GM21619 (cell line): ENCODE data around the gene CCDC81.

Source experiments
- ATAC-seq: cut with Tn5 transposase; IDR thresholded peaks from one replicate; pipeline ENCODE4 v1.9.1; 2021; ENCODE audit not compliant: unreplicated experiment

Gene CCDC81

DNA sequence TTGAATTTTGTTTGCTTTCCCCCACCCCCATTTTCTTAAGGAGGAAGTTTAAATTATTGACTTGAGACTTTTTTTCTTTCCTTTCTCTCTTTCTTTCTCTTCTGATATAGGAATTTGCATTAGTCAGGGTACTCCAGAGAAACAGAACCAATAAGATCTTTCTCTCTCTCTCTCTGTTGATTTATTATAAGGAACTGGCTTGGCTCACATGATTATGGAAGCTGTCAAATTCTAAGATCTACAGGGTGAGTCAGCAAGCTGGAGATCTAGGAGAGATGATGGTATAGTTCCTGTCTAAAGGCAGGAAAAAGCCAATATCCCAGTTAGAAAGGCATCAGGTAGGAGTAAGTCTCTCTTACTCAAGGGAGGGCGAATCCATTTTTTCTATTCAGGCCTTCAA is 64.0 kb downstream of the CCDC81 start:
- no peak for ATAC-seq

DNA sequence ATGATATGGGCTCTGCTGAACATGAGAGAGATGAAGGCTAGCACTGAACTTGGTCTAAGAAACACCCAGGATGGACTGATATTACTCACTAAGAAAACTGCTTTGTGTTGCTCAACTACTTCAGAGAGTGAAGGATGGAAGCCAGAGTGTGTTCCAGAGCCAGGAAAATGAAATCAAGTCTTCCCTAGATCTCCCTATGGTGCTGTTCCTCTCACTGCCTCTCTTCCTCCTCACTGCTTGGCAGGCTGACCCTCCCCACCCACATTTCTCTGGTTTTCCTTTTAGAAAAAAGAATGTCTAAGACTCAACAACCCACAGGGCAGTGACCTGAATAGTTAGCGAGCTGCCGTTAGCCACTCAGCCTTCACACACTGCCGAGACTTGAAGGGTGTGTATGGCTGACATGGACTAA is 65.6 kb downstream of the CCDC81 start:
- ATAC-seq: no peak

DNA sequence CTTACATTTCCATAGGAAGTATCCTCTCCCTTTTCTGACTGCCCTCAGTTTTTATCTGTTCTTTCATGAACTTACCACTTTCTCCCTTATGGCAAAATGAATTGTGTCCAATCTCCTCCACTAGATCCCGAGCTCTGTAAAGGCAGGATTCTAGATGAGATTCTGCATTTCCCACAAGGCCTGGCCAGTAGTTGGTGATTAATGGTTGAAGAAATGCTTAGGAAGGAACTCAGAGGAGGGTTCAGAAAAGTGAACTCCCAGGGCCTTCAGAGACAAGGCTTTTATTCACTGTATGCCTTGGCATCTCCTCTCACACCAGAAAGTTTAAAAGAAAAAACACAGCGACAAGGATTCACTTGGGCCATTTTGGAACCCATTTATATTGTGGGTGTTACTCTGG is 66.2 kb downstream of the CCDC81 start:
- ATAC-seq: no peak

DNA sequence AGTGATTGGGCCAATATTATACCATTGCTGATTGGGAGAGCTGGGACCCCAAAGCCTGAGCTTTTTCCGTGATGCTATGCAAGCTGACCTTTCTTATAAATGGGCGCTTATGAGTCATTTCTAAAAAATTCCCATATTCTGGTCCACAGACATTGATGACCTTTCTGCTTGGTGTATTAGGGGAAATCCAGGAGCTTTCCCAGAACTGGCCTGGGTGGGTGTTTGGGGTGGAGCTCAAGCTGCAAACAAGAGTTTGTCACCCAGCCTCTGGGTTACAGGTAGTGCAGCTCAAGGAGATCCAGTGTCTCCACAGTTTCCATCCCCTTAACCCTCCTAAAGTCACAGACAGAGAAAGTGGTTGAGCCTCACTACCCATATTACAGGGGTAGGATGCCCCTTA is 67.7 kb downstream of the CCDC81 start:
- ATAC-seq: no peak

DNA sequence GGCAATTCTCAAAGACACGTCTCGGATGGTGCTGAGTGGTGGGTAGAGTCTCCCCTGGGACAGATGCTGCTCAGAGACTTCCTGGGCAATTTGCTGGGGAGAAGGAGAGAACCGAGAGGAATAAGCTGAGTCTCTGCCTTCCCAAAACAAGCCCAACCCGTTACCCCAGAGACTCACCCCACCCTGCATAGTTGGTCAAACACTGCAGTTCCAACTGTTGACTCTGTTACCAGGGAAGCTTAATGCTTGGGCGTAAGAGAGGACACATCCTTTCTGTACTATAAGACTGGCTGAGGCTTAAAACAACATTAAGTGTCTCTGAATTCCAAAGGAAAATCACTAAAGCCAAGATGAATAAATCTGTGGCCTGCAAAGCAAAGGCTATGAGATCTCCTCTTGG is 68.1 kb downstream of the CCDC81 start:
- no peak for ATAC-seq

DNA sequence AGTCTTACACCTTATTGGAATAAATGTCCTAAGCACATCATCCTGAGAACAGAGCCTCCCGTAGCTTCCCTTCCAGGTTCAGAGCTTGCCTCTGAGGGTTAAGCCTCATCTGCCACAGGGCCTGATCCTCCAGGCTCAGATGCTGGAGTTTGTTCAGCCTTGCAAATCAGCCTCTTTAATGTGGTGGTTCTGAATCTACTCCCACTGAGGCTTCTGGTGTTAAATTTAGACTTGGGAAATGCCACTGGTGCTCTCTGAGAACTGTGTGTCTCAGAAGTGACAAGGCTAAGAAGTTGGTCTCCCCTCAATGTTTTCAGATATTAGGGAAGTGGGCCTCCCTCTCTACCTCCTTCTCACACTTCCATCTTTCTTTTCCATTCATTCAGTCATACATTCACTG is 68.7 kb downstream of the CCDC81 start:
- no peak for ATAC-seq

DNA sequence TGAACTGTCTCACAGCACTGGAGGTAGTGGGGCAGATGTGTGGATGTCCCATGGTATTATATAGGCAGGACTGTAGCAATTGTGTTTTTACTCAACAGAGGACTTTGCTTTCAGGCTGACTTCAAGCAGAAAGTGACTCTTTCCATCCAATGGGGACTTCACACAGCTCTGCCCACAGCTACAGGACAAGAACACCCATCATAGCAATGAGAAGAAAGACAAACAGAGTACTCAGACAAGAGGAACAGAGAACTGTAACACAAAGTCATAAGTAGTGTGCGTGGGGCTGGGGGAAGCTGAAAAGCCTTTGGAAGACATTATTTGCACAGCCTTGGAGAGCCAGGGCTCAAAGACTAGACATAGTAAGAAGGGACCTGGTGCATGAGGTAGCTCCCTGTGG is 70.3 kb downstream of the CCDC81 start:
- no peak for ATAC-seq

DNA sequence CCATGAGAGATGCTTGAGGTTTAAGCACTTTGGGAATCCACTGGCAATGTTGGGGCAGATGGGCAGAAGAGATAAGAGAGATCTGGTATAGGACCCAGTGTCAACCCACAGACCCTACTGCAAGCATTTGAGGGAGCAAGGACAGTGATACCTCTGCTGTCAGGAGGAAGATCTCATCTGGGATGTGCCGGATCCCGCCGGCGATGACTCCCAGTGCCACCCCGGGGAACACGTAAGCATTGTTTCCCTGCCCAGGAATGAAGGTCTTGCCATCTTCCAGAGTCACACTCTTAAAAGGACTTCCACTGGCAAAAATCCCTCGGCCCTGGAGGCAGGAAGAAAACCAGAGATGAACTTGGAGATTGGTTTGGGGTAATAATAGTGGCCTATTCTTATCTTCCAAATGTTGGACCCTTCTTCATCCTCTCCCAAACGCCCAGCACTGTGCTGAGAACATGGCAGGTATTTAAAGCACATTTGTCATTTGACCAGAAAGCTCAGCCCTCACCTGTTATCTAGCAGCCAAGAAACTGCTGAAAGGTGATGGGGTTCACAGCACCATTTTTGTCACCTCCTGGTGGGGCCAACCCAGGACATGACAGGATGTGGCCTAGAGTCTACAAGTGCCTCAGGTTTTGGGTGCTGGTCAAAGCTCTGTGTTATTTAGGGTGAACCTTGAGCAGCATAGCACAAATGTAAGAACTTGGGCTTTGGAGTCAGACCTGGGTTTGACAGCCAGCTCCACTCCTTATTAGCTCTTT is 71.7 kb downstream of the CCDC81 start:
- no peak for ATAC-seq

DNA sequence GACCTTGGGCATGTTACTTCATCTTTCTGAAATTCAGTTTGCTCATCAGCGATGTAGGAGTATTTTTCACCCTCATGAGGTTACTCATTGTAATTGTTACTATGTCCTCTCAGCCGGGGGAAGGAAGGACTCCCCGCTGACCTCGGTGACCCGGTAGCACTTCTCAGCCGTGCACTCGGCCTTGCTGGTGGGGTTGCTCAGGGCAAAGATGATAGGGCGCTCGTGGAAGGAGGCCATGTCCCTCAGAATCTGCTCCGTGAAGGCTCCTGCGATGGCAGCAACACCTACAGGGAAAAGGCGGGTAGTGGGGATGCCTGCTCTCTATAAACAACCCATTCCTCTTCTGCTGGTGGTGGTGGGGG is 72.2 kb downstream of the CCDC81 start:
- no peak for ATAC-seq

DNA sequence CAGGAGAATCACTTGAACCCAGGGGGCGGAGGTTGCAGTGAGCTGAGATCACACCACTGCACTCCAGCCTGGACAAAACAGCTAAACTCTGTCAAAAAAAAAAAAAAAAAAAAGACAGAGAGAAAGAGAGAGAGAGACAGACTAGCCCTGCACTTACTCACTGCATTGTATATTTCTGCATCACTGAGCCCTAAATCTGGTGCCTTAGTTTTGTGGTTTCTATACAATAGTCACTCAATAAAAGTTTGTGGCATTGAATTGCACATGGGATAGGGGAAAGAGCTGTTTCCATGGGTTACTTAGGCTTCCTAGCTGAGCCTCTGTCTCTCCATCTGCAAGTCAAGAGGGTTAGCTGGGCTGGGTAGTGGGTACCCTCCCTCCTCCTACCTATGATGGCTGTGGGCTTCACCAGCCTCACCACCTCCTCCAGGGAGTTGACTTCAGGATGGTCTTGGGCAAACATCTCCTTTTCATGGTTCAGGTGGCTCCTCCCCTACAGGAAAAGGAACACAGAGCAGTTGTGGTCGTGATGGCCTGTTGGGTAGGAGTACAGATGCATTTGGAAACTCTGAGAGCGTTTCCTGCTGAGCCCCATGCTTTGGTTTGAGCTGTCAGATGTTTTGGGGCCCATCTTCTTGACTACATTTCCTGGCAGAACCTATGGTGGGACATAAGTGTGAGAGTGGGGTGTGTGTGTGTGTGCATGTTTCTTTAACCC is 73.2 kb downstream of the CCDC81 start:
- no peak for ATAC-seq

DNA sequence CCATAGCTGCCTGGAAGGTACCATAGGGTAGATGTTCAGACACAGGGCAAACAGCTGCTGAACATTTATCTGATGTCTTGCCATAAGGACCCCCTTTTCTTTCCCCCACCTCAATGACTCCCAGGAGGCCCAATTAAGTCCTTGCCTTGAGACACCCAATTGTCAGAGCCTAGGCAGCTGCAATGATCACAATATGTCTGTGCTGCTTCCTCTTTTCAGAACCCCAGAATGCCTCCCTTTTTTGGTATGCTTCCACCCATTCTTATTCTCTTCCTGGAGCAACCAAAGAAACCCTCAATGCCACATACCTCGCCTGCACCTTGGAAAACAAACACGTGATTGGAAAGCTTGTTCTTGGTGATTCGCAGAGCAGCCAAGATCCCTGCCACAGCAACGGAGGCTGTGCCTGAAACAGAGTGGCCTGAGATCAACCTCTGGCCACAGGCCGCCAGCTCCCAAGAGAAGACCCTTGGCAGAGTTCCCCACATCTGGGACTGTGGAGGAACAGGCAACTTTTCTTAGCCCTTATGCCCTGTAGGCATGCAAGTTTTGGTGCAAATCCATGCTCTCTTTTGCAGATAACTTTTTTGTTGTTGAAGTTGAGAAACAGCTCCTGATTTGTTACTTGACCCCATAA is 75.4 kb downstream of the CCDC81 start:
- ATAC-seq: no peak

DNA sequence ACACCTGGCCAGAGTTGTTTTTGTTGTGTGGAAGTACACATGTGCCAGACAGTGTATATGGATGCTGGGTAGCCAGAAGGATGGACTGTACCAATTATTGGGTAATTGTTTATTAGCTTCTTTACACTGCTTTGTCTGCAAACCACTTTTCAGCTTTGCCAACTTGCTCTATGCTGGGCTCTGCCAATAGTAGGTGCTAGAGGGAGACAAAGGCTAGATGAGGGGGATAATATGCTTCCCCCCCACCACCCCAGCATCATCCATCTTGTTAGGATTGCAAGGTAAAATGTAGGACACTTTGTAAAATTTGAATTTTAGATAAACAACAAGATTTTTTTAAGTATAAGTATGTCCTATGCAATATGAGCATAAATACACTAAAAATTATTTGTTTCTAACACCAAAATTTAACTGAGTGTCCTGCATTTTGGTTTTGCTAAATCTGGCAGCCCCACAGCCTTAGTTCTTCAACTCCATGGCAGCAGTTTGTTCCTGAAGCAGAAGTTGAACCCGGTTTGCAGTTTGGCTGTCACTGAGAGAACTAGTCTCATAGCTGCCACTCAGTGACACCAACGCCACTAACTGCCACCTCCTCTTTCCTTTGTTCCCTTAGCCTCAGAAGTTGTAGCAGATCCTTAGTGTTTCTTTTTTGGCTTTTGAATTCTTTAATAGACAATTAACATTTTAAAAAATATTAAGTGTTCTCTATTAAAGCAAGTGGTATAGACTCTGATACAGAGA is 78.8 kb downstream of the CCDC81 start:
- ATAC-seq: no peak

DNA sequence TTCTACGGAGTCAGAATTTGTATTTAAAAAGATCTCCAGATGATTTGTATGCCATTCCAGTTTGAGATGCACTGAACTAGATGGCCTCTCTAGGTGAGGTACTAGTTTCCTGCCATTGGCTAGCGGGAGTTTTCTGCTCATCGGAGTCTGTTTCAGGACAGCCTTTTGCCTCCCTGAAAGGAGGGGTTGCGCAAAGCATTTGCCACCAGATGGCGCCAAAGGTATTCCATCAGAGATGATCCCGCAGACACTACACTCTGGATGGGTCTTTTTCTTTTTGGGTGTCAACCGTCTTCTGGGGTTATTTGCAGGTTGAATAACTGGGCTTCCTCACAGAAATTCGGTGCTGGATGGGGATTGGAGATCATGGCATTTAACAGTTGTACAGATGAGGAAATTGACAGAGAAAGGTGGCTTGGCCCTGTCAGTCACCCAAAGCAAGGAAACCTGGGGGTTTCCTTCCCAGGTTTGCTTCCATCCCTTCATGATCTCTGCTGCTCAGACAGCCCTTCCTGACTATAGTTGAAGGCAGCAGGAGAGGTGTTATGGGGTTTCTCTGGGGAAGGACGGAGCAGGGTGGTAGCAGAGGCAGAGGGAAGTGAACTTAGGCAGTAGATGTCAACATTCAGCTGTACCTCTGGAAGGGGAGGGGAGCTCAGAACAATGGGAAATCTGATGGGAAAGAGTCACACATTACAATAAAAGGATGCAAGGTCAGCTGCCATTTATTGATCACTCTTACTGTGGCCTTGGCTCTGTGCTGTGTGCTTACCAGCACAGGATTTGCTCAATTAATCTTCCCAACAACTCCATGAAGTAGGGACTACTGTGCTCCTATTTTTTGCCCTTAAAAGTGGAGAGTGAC is 81.6 kb downstream of the CCDC81 start:
- ATAC-seq: peak; percentile 70

DNA sequence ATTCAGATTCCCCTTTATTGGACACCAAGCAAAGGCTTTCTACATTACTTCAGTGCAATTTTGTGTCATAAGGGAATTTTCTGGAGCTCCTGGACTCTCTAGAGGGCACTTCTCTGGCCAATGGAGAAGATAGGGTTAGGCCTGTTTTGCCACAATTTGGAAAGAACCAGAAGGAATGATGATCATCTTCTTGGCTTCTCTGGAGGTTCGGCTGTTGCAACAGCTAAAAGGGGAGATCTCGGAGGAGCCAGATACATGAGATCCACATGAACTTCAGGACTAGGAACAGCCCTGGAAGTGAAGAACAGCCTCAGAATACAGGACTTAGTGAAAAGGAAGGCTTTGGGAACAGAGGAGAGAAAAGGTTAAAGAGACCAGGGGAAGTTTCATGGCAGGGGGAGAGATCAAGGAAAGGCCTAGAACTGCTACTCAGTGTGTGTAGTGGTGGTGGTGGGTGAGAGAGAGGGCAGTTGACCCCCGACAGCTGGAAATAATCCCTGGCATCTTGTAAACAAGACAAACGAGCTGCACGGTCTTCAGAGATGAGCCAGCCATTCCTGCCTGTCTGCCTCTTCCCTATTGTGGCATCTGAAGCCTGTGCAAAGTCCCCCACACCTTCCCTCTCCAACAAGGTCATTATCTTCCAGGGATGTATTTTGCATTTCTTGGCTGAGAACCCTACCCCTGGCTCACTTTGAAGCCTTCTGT is 83.8 kb downstream of the CCDC81 start:
- no peak for ATAC-seq

DNA sequence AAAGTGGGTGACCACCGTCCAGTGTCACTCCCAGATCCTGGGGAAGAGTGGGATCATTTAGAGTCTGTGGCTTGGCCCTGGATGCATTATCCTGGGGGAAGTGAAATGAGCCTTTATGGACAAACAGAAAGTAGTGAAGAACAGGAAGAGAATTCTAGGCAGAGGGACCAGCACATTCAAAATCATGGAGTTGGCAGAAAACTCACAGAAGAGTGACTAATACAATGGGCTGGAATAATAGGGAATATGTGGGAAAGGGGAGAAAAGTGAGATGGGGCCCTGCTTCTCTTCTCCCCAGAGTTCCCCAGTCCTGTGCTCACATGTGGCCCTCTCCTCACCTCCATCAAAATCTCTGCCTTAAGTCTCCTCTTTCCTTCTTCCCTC is 84.3 kb downstream of the CCDC81 start:
- no peak for ATAC-seq

DNA sequence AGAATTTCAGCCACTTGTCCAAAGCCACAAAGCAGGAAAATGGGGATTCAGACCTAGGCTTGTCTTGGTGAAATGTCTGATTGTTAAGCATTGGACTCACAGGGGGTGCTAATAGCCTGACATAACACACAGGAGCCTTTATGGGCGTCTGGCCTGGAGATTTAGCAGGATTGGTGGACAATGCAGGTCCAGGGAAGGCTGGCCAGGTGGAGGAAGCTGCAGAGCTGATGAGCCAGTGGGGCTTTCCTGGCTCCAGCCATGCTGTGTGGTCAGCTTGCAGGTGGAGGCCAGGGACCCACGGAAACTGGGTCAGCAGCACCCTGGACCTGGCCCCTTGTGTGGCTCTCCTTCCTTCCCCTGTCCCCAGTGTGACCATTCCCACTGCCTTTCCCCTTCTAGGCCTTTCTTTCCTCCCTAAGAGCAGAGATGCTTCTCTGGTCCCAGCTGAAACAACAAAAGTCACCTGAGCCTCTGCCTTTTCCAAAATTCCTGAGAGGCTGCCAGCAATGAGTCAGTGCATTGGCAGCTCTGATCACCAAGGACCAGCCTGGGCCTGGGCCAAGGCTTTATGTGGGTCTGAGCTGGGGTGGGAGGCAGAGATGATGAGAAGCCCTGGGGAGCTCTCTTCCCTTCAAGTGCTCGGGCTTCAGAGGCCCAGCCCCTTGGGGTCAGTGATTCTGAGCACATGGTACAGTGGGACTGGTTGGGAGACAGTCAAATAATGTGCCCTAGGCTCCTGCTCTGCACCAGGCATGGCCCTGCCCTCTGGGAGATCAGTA is 85.2 kb downstream of the CCDC81 start:
- ATAC-seq: no peak

DNA sequence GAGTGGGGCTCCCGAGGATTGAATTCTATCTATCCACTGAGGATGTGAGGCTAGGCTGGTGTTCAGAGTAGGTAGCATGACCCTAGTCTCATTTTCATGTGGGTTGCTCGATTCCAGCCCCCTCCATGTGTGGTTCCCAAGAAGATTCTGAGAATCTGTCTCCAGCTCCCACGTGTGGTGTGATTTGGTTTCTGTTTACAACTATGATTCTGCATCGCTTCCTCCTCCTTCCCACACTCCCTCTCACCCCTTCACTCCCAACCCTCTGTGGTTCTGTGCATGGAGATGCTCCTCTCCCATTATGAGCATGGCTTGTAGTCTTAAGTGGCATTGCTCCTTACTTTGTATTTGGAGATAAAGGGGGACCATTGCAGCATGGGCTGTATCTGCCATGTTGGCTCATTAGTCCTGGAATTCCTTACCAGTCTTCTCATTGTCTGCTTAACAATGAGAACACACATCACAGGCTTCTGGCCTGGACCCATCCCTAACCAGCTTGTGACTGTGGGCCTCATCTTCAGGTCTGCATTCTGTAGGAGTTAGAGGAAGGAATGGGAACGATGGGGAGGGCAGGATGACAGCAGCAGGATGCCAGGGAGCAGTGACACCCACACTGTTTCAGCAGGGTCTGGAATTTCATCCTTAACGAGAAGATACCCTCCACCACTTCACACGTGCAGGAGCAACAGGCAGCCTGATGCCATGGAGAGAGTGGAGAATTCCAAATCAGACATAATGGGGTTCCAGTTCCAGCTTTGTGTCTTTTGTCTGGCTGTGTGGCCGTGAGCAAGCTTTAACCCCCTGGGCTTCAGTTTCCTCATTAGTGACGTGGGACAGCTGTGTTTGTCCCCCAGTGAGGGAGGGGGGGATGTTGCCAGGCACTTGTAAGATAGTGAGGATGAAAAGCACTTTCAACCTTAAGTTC is 86.0 kb downstream of the CCDC81 start:
- ATAC-seq: no peak

DNA sequence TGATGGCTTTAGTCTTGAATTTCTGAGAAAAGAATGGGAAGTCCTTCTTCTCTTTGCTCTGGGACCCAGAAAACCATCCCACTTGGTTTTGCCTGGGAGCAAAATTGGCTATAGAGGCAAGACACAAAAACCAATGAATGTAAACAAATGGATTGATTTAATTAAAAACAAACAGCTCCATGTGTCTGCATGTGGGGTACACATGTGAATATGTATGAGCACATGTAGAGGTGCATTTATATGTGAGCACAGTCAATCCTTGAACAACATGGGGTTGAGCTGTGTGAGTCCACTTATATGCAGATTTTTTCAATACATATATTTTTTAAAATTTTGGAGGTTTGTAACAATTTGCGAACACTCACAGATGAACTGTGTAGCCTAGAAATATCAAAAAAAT is 87.2 kb downstream of the CCDC81 start:
- no peak for ATAC-seq
